ENCODE measurements around the gene KRT13.

GRCh38 chr17:41489531-41489930, 15.9 kb downstream of the KRT13 start, which contains the start of gene KRT36:
- TF ChIP-seq CTCF (IDR thresholded peaks at IDR 0.05; ENCODE audit: poor library complexity), result no peak
- TF ChIP-seq EZH2 (IDR thresholded peaks at IDR 0.05; ENCODE audit: borderline replicate concordance), result no peak
- TF ChIP-seq EZH2phosphoT487 (IDR thresholded peaks at IDR 0.05; ENCODE audit: low read depth, severe bottlenecking, unreplicated experiment), result no peak

All from hepatocyte (in vitro differentiated cells).